H9 (cell line): ENCODE results near the gene DNAJB11. TPM values are rescaled to one million over a fixed set of nuclear protein-coding genes. Genes with fewer than 3 reads are reported as not detected.
"Not testable (repeated sequence)": the region's sequence is repeated elsewhere in the genome, so short reads cannot be mapped to it uniquely, and the experiment has no call there.

Experiments
- DNase-seq: peaks from one replicate; pipeline ENCODE4 v3.0.0-alpha.2; 2017
- H2AFZ ChIP-seq: one replicate; pipeline ENCODE4 v1.6.1; 2013; ENCODE audit warnings: mild to moderate bottlenecking, low read length, control low read depth, moderate library complexity
- H2AK5ac ChIP-seq: 2 replicates; pipeline ENCODE4 v1.6.1; 2013; ENCODE audit warnings: low read length, control low read depth, mixed read lengths; ENCODE audit not compliant: insufficient read length
- H2BK120ac ChIP-seq: one replicate; pipeline ENCODE4 v1.6.1; 2013; ENCODE audit warnings: low read depth, mild to moderate bottlenecking, low read length, control low read depth, inconsistent platforms; ENCODE audit not compliant: poor library complexity, severe bottlenecking
- H2BK12ac ChIP-seq: 2 replicates; pipeline ENCODE4 v1.6.1; 2013; ENCODE audit warnings: low read length, control low read depth, mixed read lengths, low read depth; ENCODE audit not compliant: insufficient read length
- H2BK15ac ChIP-seq: 2 replicates; pipeline ENCODE4 v1.6.1; 2013; ENCODE audit warnings: low read depth, low read length, control low read depth
- H2BK20ac ChIP-seq: one replicate; pipeline ENCODE4 v1.6.1; 2013; ENCODE audit warnings: low read depth, mild to moderate bottlenecking, low read length, control low read depth, inconsistent platforms; ENCODE audit not compliant: poor library complexity, severe bottlenecking
- H2BK5ac ChIP-seq: 2 replicates; pipeline ENCODE4 v1.6.1; 2013; ENCODE audit warnings: low read length, control low read depth, mixed read lengths; ENCODE audit not compliant: insufficient read length
- H3K14ac ChIP-seq: 2 replicates; pipeline ENCODE4 v1.6.1; 2013; ENCODE audit warnings: low read length, control low read depth; ENCODE audit not compliant: insufficient read depth
- H3K18ac ChIP-seq: 2 replicates; pipeline ENCODE4 v1.6.1; 2013; ENCODE audit warnings: low read depth, mild to moderate bottlenecking, mixed read lengths, low read length, control low read depth; ENCODE audit not compliant: insufficient read length
- H3K23ac ChIP-seq: 2 replicates; pipeline ENCODE4 v1.6.1; 2013; ENCODE audit warnings: low read length, control low read depth, mixed read lengths, low read depth; ENCODE audit not compliant: insufficient read length
- H3K23me2 ChIP-seq: 2 replicates; pipeline ENCODE4 v1.6.1; 2013; ENCODE audit warnings: low read depth, mild to moderate bottlenecking, mixed read lengths, low read length, control low read depth; ENCODE audit not compliant: insufficient read length, poor library complexity, severe bottlenecking
- H3K27ac ChIP-seq: 2 replicates; pipeline ENCODE4 v1.5.1; 2013; ENCODE audit warnings: low read length, control low read depth, mixed read lengths, low read depth; ENCODE audit not compliant: insufficient read length
- H3K27me3 ChIP-seq: 2 replicates; pipeline ENCODE4 v1.6.1; 2013; ENCODE audit warnings: low read length, control low read depth, inconsistent platforms; ENCODE audit not compliant: insufficient read depth
- H3K4ac ChIP-seq: 2 replicates; pipeline ENCODE4 v1.6.1; 2013; ENCODE audit warnings: low read depth, mild to moderate bottlenecking, control low read depth, inconsistent platforms, low read length, moderate library complexity
- H3K4me1 ChIP-seq: 2 replicates; pipeline ENCODE4 v1.6.1; 2013; ENCODE audit warnings: low read length, control low read depth, inconsistent platforms; ENCODE audit not compliant: insufficient read depth
- H3K4me2 ChIP-seq: 2 replicates; pipeline ENCODE4 v1.6.1; 2013; ENCODE audit warnings: low read length, control low read depth, mixed read lengths; ENCODE audit not compliant: insufficient read length, insufficient read depth
- H3K56ac ChIP-seq: 2 replicates; pipeline ENCODE4 v1.6.1; 2013; ENCODE audit warnings: low read depth, mild to moderate bottlenecking, mixed read lengths, low read length, control low read depth; ENCODE audit not compliant: insufficient read length
- H3K79me1 ChIP-seq: 2 replicates; pipeline ENCODE4 v1.6.1; 2013; ENCODE audit warnings: low read depth, mild to moderate bottlenecking, moderate library complexity, low read length, control low read depth, inconsistent platforms; ENCODE audit not compliant: insufficient read depth, poor library complexity, severe bottlenecking
- H3K79me2 ChIP-seq: 2 replicates; pipeline ENCODE4 v1.6.1; 2013; ENCODE audit warnings: low read length, control low read depth, inconsistent platforms; ENCODE audit not compliant: insufficient read depth
- H3K9ac ChIP-seq: 2 replicates; pipeline ENCODE4 v1.6.1; 2013; ENCODE audit warnings: low read length, control low read depth, mixed read lengths; ENCODE audit not compliant: insufficient read length; ENCODE audit errors: extremely low read depth
- H3K9me3 ChIP-seq: one replicate; pipeline ENCODE4 v1.6.1; 2013; ENCODE audit warnings: low read depth, low read length, inconsistent platforms; ENCODE audit not compliant: control insufficient read depth
- H3T11ph ChIP-seq: one replicate; pipeline ENCODE4 v1.6.1; 2013; ENCODE audit warnings: mild to moderate bottlenecking, low read length, control low read depth, inconsistent platforms
- H4K20me1 ChIP-seq: one replicate; pipeline ENCODE4 v1.6.1; 2013; ENCODE audit not compliant: control insufficient read depth, insufficient read length, insufficient read depth
- H4K5ac ChIP-seq: 2 replicates; pipeline ENCODE4 v1.6.1; 2013; ENCODE audit warnings: low read depth, mild to moderate bottlenecking, mixed read lengths, low read length, control low read depth; ENCODE audit not compliant: insufficient read length
- H4K8ac ChIP-seq: replicated peaks from 2 replicates; pipeline ENCODE4 v1.6.1; 2013; ENCODE audit warnings: low read length, control low read depth, mixed read lengths, low read depth; ENCODE audit not compliant: insufficient read length
- H4K91ac ChIP-seq: 2 replicates; pipeline ENCODE4 v1.6.1; 2013; ENCODE audit warnings: low read depth, mild to moderate bottlenecking, moderate library complexity, mixed read lengths, low read length, control low read depth; ENCODE audit not compliant: insufficient read length
- H3K27ac Mint-ChIP-seq, 3 experiments: 2 replicates in 2 of 3; 3 replicates in 1 of 3; pipeline ENCODE4 v1.8.0; 2020 to 2021; ENCODE audit warnings: mixed read lengths in 3 of 3, mild to moderate bottlenecking in 1 of 3, moderate library complexity in 1 of 3
- H3K27me3 Mint-ChIP-seq: 2 replicates; pipeline ENCODE4 v1.8.0; 2021; ENCODE audit warnings: low read depth, mild to moderate bottlenecking, moderate library complexity, mixed read lengths
- H3K36me3 Mint-ChIP-seq, 3 experiments: 2 replicates in 2 of 3; 3 replicates in 1 of 3; pipeline ENCODE4 v1.8.0; 2020 to 2021; ENCODE audit warnings: low read depth in 3 of 3, mixed read lengths in 3 of 3; ENCODE audit not compliant: insufficient read depth in 1 of 3
- H3K4me1 Mint-ChIP-seq, 2 experiments: 2 replicates each; pipeline ENCODE4 v1.8.0; 2020; ENCODE audit warnings: mixed read lengths in 2 of 2
- H3K4me3 Mint-ChIP-seq, 2 experiments: 2 replicates in 1 of 2; 3 replicates in 1 of 2; pipeline ENCODE4 v1.8.0; 2020 to 2021; ENCODE audit warnings: mild to moderate bottlenecking in 2 of 2, mixed read lengths in 2 of 2, moderate library complexity in 1 of 2
- H3K9me3 Mint-ChIP-seq, 2 experiments: 2 replicates in 1 of 2; 3 replicates in 1 of 2; pipeline ENCODE4 v1.8.0; 2020; ENCODE audit warnings: mild to moderate bottlenecking in 2 of 2, mixed read lengths in 2 of 2, moderate library complexity in 1 of 2
- CTCF ChIP-seq: fragments of 200-600 bp; sonication (generic); conservative IDR thresholded peaks from 3 replicates; pipeline ENCODE4 v1.8.0; 2021; ENCODE audit warnings: antibody characterized with exemption, mild to moderate bottlenecking
- WGBS: extraction: QIAGEN DNeasy Blood & Tissue Kit; methylation state at CpG from one replicate; pipeline ENCODE4 v1.1.7; 2013; ENCODE audit warnings: missing lambda C conversion rate, low lambda C conversion rate, mixed read lengths; ENCODE audit not compliant: insufficient read length; ENCODE audit errors: extremely low coverage; 5-methylcytosine and 5-hydroxymethylcytosine counted together
- total RNA-seq: library from RNA; stranded (reverse); gene quantifications from 2 replicates; pipeline ENCODE4 v1.2.1, GENCODE V29; 2021

The DNAJB11 gene
- total RNA-seq, 1 experiment from 2014 or later: 61.2 TPM

- H3K14ac ChIP-seq: no peak overlapping the region
- H3K9ac ChIP-seq: no peak overlapping the region
- H2BK12ac ChIP-seq: no peak overlapping the region
- no peak overlapping the region for H2AK5ac ChIP-seq
- H2BK5ac ChIP-seq: no peak overlapping the region
- no peak for DNase-seq
- peaks cover 2% of the 10 kb centered on the region; the same call in 1 of the 2 replicates for H3K27me3 Mint-ChIP-seq
- no peak overlapping the region for H2BK120ac ChIP-seq
- H2BK20ac ChIP-seq: no peak overlapping the region
- H3K56ac ChIP-seq: no peak overlapping the region
- no peak overlapping the region for H2BK15ac ChIP-seq
- H3K27ac Mint-ChIP-seq: no peak overlapping the region
- no peak overlapping the region for H2AFZ ChIP-seq
- no peaks in the 10 kb centered on the region for H3K36me3 Mint-ChIP-seq
- no peak overlapping the region for H3K4me2 ChIP-seq
- H3K9me3 ChIP-seq: no peaks in the 10 kb centered on the region
- H3K18ac ChIP-seq: no peak overlapping the region
- no peak overlapping the region for H4K8ac ChIP-seq
- no peaks in the 10 kb centered on the region for H3K79me2 ChIP-seq
- no peak overlapping the region for H3K27ac ChIP-seq
- no peaks in the 10 kb centered on the region for H4K20me1 ChIP-seq
- H3K4me3 Mint-ChIP-seq: no peak overlapping the region
- no peak overlapping the region for H3K4ac ChIP-seq
- no peak overlapping the region for H3T11ph ChIP-seq
- no peak overlapping the region for H3K23ac ChIP-seq
- no peak for TF ChIP-seq CTCF
- no peaks in the 10 kb centered on the region for H3K9me3 Mint-ChIP-seq
- peaks cover 6 to 7% of the 10 kb centered on the region in 2 experiments; a peak in 2 of 4 replicates for H3K4me1 Mint-ChIP-seq
- H3K79me1 ChIP-seq: no peaks in the 10 kb centered on the region
- H4K5ac ChIP-seq: no peak overlapping the region
- no peaks in the 10 kb centered on the region for H3K23me2 ChIP-seq
- no peaks in the 10 kb centered on the region for H3K27me3 ChIP-seq
- no peaks in the 10 kb centered on the region; the same call in 1 of the 2 replicates for H3K4me1 ChIP-seq
- no peak overlapping the region for H4K91ac ChIP-seq
These were observed 63.0 kb downstream of the DNAJB11 start for GRCh38 chr3:186633481-186633880.

DNA sequence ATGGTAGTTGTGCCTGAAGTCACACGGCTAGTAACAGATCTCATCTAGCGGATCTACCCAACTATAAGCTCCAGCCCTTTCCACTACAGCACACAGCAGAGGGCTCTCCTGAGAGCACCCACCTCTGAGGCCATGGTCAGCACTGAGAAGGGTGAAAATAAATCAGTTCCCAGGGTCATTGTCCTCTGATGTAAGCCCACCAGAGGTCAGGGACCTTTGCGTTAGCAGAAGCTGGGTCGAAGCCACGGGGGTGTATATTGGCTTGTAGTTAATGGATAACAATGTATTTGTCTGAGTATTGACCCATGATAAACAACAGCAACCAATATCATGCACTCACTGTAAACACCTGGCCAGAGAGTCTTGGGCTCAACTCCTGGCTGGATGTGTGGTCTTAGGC is 63.7 kb downstream of the DNAJB11 start:
- H3K36me3 Mint-ChIP-seq, H3K9me3 Mint-ChIP-seq: not testable (repeated sequence)
- no CpG with 5 or more reads among the region's 5 CpGs for WGBS

More for the DNA sequence above, 63.7 kb downstream of the DNAJB11 start:
- H4K8ac ChIP-seq, H3K4ac ChIP-seq, H3K14ac ChIP-seq, H2BK15ac ChIP-seq, H2BK20ac ChIP-seq, H3K9ac ChIP-seq, H2AK5ac ChIP-seq, H4K20me1 ChIP-seq, H4K91ac ChIP-seq, H3K23me2 ChIP-seq, H3K4me1 Mint-ChIP-seq, H3K56ac ChIP-seq, H3K4me1 ChIP-seq, H3K27me3 Mint-ChIP-seq, H3K79me2 ChIP-seq, H3K18ac ChIP-seq, H2BK5ac ChIP-seq, H3K79me1 ChIP-seq, H3K23ac ChIP-seq, H3K27ac Mint-ChIP-seq, H3K4me3 Mint-ChIP-seq, H2BK120ac ChIP-seq, H2BK12ac ChIP-seq, H3K9me3 ChIP-seq, H3T11ph ChIP-seq, H3K27me3 ChIP-seq, H3K27ac ChIP-seq, H4K5ac ChIP-seq, H3K4me2 ChIP-seq, H2AFZ ChIP-seq, DNase-seq: not testable (repeated sequence)
